GM18907 (cell line): ENCODE results near the gene OR51M1.

Source experiments
- ATAC-seq: cut with Tn5 transposase; IDR thresholded peaks from one replicate; pipeline ENCODE4 v1.9.1; 2021; ENCODE audit warnings: mild to moderate bottlenecking, moderate library complexity; ENCODE audit not compliant: unreplicated experiment

OR51M1 gene

GRCh38 chr11:5384335-5384734, 723 bp downstream of the OR51M1 start:
- no peak for ATAC-seq

- ATAC-seq, result no peak
Measured at GRCh38 chr11:5390210-5390609, 6.6 kb downstream of the OR51M1 start.

GRCh38 chr11:5394091-5394490, 10.5 kb downstream of the OR51M1 start:
- ATAC-seq, result no peak

- no peak for ATAC-seq
Measured at GRCh38 chr11:5398936-5399335, 15.3 kb downstream of the OR51M1 start.

GRCh38 chr11:5405173-5405572, 21.6 kb downstream of the OR51M1 start:
- no peak for ATAC-seq

GRCh38 chr11:5420993-5421392, 37.4 kb downstream of the OR51M1 start:
- ATAC-seq, result no peak

GRCh38 chr11:5421811-5422210, 38.2 kb downstream of the OR51M1 start, which contains the start of gene OR51Q1:
TSS of gene OR51Q1 (plus strand) at chr11:5422111. CDS start at chr11:5422201, 90 bp downstream.
- no peak for ATAC-seq

- no peak for ATAC-seq
Measured at GRCh38 chr11:5423131-5423530, 39.5 kb downstream of the OR51M1 start.

GRCh38 chr11:5441414-5441813, 57.8 kb downstream of the OR51M1 start, which contains the start of gene OR51I1:
TSS of gene OR51I1 (minus strand) at chr11:5441514. CDS start at chr11:5441514, 0 bp downstream.
- ATAC-seq, result no peak
